Measurements from ENCODE around the gene ACAD8. TPM values are rescaled to one million over a fixed set of nuclear protein-coding genes. Genes with fewer than 3 reads are reported as not detected.
"Not testable (repeated sequence)": the region's sequence is repeated elsewhere in the genome, so short reads cannot be mapped to it uniquely, and the experiment has no call there.

The ACAD8 gene
- total RNA-seq, 4 donors from 2014 or later = 18.3 to 25.0 (median 21.1) TPM

GRCh38 chr11:134282121-134283045 is 29.0 kb downstream of the ACAD8 start:
- no peak for TF ChIP-seq EP300 (IDR thresholded peaks at IDR 0.05)
- TF ChIP-seq CTCF (IDR thresholded peaks at IDR 0.05) = no peak
- TF ChIP-seq POLR2A (IDR thresholded peaks at IDR 0.05; ENCODE audit: low read depth) = no peak
- TF ChIP-seq POLR2AphosphoS5 (IDR thresholded peaks at IDR 0.05) = no peak
- WGBS = 90% methylated on average over 18 of the region's 22 CpGs
- Histone ChIP-seq H3K27ac (replicated peaks in 1 of 4) (no peak overlapping the region), H3K36me3 (no peaks in the 10 kb centered on the region), H3K4me3 (no peak overlapping the region), H3K9me3 (peaks cover 0 to 7% (median 0%) of the 10 kb centered on the region in 4 donors), H3K4me1 (peaks cover 0 to 3% (median 1%) of the 10 kb centered on the region in 4 donors), H3K27me3 (peaks cover 0 to 50% (median 8%) of the 10 kb centered on the region in 4 donors)
- intact Hi-C loops (cut with DNase I) = no loop called here
- peak; percentile 81 for DNase-seq (ENCODE audit: extremely low spot score)

- TF ChIP-seq EP300 (IDR thresholded peaks at IDR 0.05) (no peak), CTCF (IDR thresholded peaks at IDR 0.05) (no peak), POLR2A (IDR thresholded peaks at IDR 0.05; ENCODE audit: low read depth) (no peak), POLR2AphosphoS5 (IDR thresholded peaks at IDR 0.05) (no peak)
- Histone ChIP-seq H3K36me3 (no peaks in the 10 kb centered on the region), H3K4me3 (no peak overlapping the region), H3K27me3 (peaks cover 0 to 38% (median 0%) of the 10 kb centered on the region in 4 donors), H3K4me1 (no peaks in the 10 kb centered on the region), H3K9me3 (peaks cover 0 to 1% (median 0%) of the 10 kb centered on the region in 4 donors), H3K27ac (replicated peaks in 1 of 4) (no peak overlapping the region)
- 89% methylated on average over 13 of the region's 16 CpGs for WGBS
- intact Hi-C loops (cut with DNase I) = no loop called here
- peak; percentile 87 for DNase-seq (ENCODE audit: extremely low spot score)
Observed at GRCh38 chr11:134283461-134284230, 30.3 kb downstream of the ACAD8 start.

GRCh38 chr11:134284349-134284748 is 31.0 kb downstream of the ACAD8 start:
- H3K27me3 ChIP-seq = peaks cover 0 to 30% (median 0%) of the 10 kb centered on the region in 4 donors
- 84% methylated on average over 5 of the region's 5 CpGs for WGBS
- H3K36me3 ChIP-seq; H3K4me3 ChIP-seq; H3K4me1 ChIP-seq; H3K9me3 ChIP-seq; H3K27ac ChIP-seq (replicated peaks in 1 of 4); intact Hi-C loops (cut with DNase I): not testable (repeated sequence)
- DNase-seq (ENCODE audit: extremely low spot score) = peak; percentile 53

GRCh38 chr11:134287561-134287960 is 34.2 kb downstream of the ACAD8 start:
- H3K27me3 ChIP-seq = peaks cover 0 to 11% (median 0%) of the 10 kb centered on the region in 4 donors
- peak; percentile 57 for DNase-seq (ENCODE audit: extremely low spot score)
- no peaks in the 10 kb centered on the region for H3K4me1 ChIP-seq
- 91% methylated on average over 12 of the region's 12 CpGs for WGBS
- H3K36me3 ChIP-seq = no peaks in the 10 kb centered on the region
- no peak overlapping the region for H3K4me3 ChIP-seq
- H3K9me3 ChIP-seq = no peaks in the 10 kb centered on the region
- no peak overlapping the region for H3K27ac ChIP-seq (replicated peaks in 1 of 4)
- intact Hi-C loops (cut with DNase I) = no loop called here
- TF ChIP-seq CTCF (IDR thresholded peaks at IDR 0.05) = no peak
- TF ChIP-seq EP300 (IDR thresholded peaks at IDR 0.05) = no peak
- no peak for TF ChIP-seq POLR2A (IDR thresholded peaks at IDR 0.05; ENCODE audit: low read depth)

- no peaks in the 10 kb centered on the region for H3K4me1 ChIP-seq
- intact Hi-C loops (cut with DNase I) = no loop called here
- no peaks in the 10 kb centered on the region for H3K9me3 ChIP-seq
- H3K4me3 ChIP-seq = no peak overlapping the region
- H3K27me3 ChIP-seq = peaks cover 0 to 2% (median 0%) of the 10 kb centered on the region in 4 donors
- peak; percentile 64 for DNase-seq (ENCODE audit: extremely low spot score)
- TF ChIP-seq POLR2A (IDR thresholded peaks at IDR 0.05; ENCODE audit: low read depth) (no peak), EP300 (IDR thresholded peaks at IDR 0.05) (no peak), CTCF (IDR thresholded peaks at IDR 0.05) (no peak), POLR2AphosphoS5 (IDR thresholded peaks at IDR 0.05) (no peak)
- no peak overlapping the region for H3K27ac ChIP-seq (replicated peaks in 1 of 4)
- 90% methylated on average over 13 of the region's 13 CpGs for WGBS
- no peaks in the 10 kb centered on the region for H3K36me3 ChIP-seq
Observed at GRCh38 chr11:134288486-134288885, 35.1 kb downstream of the ACAD8 start.
